ENCODE results near the gene L2HGDH. TPM values are rescaled to one million over a fixed set of nuclear protein-coding genes. Genes with fewer than 3 reads are reported as not detected.

The L2HGDH gene
- total RNA-seq, 1 experiment from 2014 or later = 16.9 TPM

- DNase-seq (ENCODE audit: low read depth, low spot score) (no peak), ATAC-seq (no peak)
- intact Hi-C loops (cut with micrococcal nuclease) = no loop called here
- ChIA-PET POLR2A (no interaction called here), CTCF (no interaction called here), RAD21 (ENCODE audit: low non-redundant PET in 1 of 2, low total read pairs in 2 of 2, uncharacterized antibody in 2 of 2, unreplicated experiment in 2 of 2) (no interaction called here)
- H3K9me2 ChIP-seq (ENCODE audit: insufficient read depth) = no peaks in the 10 kb centered on the region
- H3K79me2 ChIP-seq (ENCODE audit: insufficient read depth, low read length) = peaks cover 51% of the 10 kb centered on the region
- no peaks in the 10 kb centered on the region for H4K20me1 ChIP-seq (ENCODE audit: insufficient read depth)
- no peaks in the 10 kb centered on the region for H3K9me3 ChIP-seq (ENCODE audit: control insufficient read depth in 1 of 2, insufficient read depth in 1 of 2, low read depth in 1 of 2, low read length in 2 of 2)
- no peak overlapping the region for H3K9ac ChIP-seq (ENCODE audit: low read length)
- TF ChIP-seq POLR2A (IDR thresholded peaks at IDR 0.05; ENCODE audit: borderline replicate concordance, extremely low read depth, insufficient read depth, insufficient read length) (no peak), EZH2phosphoT487 (IDR thresholded peaks at IDR 0.05; ENCODE audit: borderline replicate concordance) (no peak), CBX3 (IDR thresholded peaks at IDR 0.05; ENCODE audit: low read depth) (no peak), TCF7L2 (IDR thresholded peaks at IDR 0.05; ENCODE audit: borderline replicate concordance, extremely low read depth, insufficient read depth, insufficient read length) (no peak), SIN3A (IDR thresholded peaks at IDR 0.05; ENCODE audit: low read depth) (no peak), FOSL1 (IDR thresholded peaks at IDR 0.05; ENCODE audit: low read depth) (no peak), SP1 (IDR thresholded peaks at IDR 0.05; ENCODE audit: low read depth) (no peak), SRF (IDR thresholded peaks at IDR 0.05; ENCODE audit: low read depth) (no peak), ELF1 (IDR thresholded peaks at IDR 0.05; ENCODE audit: borderline replicate concordance, low read depth) (no peak), MAX (IDR thresholded peaks at IDR 0.05) (no peak), RAD21 (IDR thresholded peaks at IDR 0.05; ENCODE audit: low read depth) (no peak), POLR2AphosphoS5 (IDR thresholded peaks at IDR 0.05; ENCODE audit: low read depth, low read length) (no peak), REST (IDR thresholded peaks at IDR 0.05; ENCODE audit: low read depth) (no peak), EZH2 (IDR thresholded peaks at IDR 0.05) (no peak), ZNF274 (IDR thresholded peaks at IDR 0.05; ENCODE audit: low read depth, low read length) (no peak)
- H2AFZ ChIP-seq (ENCODE audit: low read depth, low read length, poor library complexity, severe bottlenecking) = no peak overlapping the region
- H3K27me3 ChIP-seq (ENCODE audit: insufficient read depth, low read length) = no peaks in the 10 kb centered on the region
- H3K36me3 ChIP-seq (ENCODE audit: control insufficient read depth in 1 of 2, insufficient read depth in 2 of 2, low read length in 2 of 2) = peaks cover 0 to 3% of the 10 kb centered on the region in 2 experiments; a peak in 1 of 4 replicates
- H3K4me3 ChIP-seq (replicated peaks in 1 of 2; ENCODE audit: low read depth in 1 of 2, low read length in 2 of 2) = no peak overlapping the region
- H3K27ac ChIP-seq (ENCODE audit: low read depth, low read length) = no peak overlapping the region
- BruUV-seq (replicated peaks) = no TSS peak
- H3K4me1 ChIP-seq (ENCODE audit: control insufficient read depth in 1 of 2, insufficient read depth in 2 of 2, low read length in 2 of 2) = no peaks in the 10 kb centered on the region
- H3K4me2 ChIP-seq (ENCODE audit: low read length) = no peak overlapping the region
Measured at GRCh38 chr14:50301914-50302313, 10.1 kb downstream of the L2HGDH start.

All from HCT116 (cell line).